ENCODE results near the gene PLA2G15.
A peak's percentile ranks its signal among the peaks of the same experiment; 100 is the strongest.

Gene PLA2G15

GRCh38 chr16:68232335-68232734 lies 12.8 kb upstream of the PLA2G15 start:
- no peak for DNase-seq (ENCODE audit: low read depth in 2 of 2)

- no peak for DNase-seq (ENCODE audit: low read depth in 2 of 2)
These were observed 11.9 kb upstream of the PLA2G15 start for GRCh38 chr16:68233085-68233834.

DNA sequence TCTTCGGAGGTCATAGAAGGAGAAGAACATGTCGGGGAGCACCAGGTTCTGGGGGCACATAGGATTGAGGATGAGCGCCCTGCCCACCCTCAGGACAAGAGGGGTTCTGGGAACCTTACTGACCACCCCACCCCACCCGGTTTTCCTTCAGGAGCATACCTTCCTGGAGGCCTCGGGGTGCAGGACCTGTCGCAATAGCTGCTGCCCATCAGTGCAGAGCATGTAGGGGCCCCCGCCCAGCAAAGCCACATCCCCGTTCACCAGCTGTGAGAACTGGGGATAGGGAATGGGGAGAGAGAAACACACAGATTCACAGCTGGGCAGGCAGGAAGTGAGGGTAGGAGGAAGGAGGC lies 11.4 kb upstream of the PLA2G15 start:
- DNase-seq (ENCODE audit: low read depth in 2 of 2): no peak

- no peak for DNase-seq (ENCODE audit: low read depth in 2 of 2)
These were observed 10.7 kb upstream of the PLA2G15 start for GRCh38 chr16:68234188-68235107.

DNA sequence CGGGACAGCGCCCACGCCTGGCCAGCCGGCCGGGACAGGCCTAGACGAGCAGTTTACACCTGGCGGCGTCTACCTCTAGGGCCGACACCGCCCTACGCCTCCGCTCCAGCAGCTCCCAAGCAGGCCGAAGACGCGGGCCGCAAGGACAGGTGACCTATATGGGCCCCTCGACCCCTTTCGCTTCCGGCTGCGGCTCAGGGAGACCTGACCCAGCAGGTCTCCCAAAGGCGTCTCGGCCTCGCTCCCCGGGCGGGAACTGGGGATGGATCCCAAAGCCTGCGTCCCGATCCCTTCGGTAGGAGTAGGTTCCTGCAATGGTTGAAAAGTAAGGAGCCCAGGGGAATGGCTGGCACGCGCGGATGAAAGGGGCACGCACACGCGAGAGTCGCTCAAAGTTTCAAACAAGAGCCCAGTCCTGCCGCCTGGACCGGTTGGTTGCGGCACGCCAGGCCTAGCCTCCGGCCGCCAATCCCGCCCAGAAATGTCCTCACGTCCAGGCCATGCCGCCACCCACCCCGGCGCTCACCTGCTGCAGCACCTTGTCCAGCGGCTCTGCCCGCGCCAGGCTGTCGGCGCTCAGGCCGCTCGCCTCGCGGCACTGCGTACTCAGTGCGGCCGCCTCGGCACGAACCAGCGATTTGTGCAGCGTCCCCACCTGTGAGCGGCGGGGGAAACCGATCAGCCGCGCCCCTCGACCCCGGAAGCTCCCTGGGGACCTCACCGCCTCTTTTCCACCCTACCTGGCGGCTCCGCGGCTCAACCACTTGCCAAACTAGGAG lies 9.9 kb upstream of the PLA2G15 start:
- no peak for DNase-seq (ENCODE audit: low read depth in 2 of 2)

DNA sequence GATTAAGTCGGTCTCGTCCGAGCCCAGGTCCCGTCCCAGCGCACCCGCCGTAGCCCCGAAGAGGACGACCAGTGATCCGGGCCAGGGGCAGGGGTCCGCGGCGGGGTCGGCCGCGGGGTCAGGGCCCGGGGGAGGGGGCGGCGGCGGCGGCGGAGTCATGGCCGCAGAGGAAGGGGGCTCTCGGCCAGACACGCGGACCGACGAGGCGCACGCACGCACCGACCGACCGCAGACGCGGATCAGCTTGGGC lies 9.4 kb upstream of the PLA2G15 start, which contains the start of gene ESRP2:
Gene ESRP2, minus strand, starts transcription at position 241 of the 250 bp plus-strand sequence. Its CDS starts 82 bp downstream, at position 159.
- DNase-seq (ENCODE audit: low read depth in 2 of 2): no peak

- no peak for DNase-seq (ENCODE audit: low read depth in 2 of 2)
These were observed 8.9 kb upstream of the PLA2G15 start for GRCh38 chr16:68236137-68236825.

DNA sequence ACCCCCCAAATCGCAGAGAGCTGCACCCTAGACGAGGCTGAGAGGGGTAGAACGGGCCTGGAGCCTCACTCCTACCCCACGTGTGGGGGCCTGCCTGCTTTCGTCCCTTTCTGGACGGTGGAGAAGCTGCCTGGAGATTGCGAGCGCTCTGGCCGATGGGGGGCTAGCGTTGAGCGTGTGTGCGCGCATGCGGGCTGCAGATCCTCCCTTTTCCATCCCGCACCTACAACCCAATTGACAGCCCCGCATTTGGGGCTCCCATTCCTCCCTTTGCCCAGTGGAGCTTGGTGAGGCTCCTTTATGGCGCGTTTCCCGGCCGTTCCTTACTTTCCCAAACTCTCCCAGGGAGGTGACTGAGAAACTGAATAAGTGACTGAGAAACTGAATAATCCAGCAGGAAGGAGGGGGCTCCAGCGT lies 8.3 kb upstream of the PLA2G15 start:
- no peak for DNase-seq (ENCODE audit: low read depth in 2 of 2)

DNA sequence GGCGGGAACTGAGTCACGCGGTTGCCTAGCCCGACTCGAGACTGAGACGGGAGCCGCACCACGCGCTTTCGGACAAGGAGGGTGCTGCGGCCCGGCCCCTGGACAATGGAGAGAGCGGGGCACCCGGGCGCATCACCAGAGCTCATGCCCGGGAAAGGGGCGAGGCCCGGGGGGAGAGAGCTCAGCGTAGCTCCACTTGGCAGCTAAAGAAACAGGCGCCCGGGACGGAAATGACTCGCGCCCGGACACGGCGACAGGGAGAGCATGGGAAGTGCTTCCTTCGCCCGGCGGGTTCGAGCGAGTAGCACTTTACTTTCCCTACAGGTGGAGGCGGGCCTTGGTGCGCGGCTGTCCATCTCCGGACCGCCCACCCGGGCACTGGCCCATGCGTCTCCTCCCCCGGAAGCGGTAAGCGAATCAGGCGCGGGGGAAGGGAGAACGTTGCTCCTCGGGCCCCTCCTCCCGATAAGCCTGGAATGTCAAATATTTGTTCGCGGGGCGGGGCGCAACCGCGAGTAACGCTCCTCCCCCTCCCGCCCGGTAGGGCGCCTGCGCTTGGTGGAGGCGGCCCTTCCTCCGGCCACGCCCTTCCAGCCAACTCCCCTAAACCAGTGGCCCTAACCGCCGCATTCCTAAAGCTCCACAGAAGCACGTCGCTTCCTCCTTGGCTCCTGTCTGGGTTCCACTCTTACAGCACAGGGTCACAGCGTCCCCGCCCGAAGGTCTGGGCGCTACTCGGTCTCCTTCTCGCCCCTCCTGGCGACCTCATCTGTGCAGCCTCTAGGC lies 7.7 kb upstream of the PLA2G15 start:
- DNase-seq (ENCODE audit: low read depth in 2 of 2): peak; percentile 87 to 88

DNA sequence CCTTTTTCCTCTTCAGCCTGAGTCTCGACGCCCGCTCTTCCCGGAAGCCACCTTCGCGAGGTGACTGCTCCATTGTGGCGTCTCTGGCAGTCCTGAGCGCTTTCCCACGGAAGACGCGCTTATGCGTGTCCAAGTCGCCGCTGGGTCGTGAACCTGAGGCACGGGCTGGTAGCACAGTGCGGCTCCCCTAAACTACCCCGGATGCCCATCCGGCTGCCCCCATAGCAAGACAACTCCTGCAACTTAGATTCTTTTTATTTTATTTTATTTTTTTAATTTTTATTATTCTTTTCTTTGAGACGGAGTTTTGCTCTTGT lies 7.2 kb upstream of the PLA2G15 start:
- DNase-seq (ENCODE audit: low read depth in 2 of 2): no peak

- DNase-seq (ENCODE audit: low read depth in 2 of 2): no peak
These were observed 3.1 kb upstream of the PLA2G15 start for GRCh38 chr16:68242085-68242484.

DNA sequence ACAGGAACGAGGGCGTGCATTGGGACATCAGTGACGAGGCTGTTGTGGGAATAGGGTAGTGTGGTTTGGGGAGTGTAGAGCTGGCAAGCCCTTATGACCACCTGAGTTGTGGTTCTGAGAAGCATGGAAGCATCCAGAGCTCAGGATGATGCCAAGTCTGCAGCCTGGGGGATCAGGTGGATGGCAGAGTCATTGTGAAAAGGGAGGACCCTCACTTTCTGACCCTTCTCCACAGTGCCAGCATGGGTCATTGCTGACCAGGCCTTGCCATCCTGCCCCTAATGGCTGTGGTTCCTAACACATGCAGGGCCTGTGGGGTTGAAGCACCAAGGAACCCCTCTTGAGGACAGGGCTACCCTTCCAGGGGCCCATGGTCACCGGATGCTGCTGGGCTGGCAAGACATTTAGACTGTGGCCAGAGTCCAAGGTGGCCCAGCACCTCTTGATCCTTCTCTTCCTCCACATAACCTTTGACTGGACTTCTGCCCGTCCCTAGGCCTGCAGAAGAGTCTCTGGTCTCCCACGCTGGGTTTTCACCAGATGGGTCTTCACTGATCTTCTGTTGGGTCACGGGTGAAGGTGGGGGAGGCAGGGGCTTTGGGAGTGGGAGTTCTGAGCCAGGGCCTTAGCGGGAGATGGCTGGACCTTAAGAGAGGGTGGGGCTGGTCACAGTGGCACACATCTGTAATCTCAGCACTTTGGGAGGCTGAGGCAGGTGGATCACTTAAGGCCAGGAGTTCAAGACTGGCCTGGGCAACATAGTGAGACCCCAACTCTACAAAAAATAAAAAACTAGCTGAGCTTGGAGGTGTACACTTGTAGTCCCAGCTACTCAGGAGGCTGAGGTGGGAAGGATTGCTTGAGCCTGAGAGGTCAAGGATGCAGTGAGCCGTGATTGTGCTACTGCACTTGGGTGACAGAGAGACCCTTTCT lies 2.0 kb upstream of the PLA2G15 start:
- no peak for DNase-seq (ENCODE audit: low read depth in 2 of 2)

DNA sequence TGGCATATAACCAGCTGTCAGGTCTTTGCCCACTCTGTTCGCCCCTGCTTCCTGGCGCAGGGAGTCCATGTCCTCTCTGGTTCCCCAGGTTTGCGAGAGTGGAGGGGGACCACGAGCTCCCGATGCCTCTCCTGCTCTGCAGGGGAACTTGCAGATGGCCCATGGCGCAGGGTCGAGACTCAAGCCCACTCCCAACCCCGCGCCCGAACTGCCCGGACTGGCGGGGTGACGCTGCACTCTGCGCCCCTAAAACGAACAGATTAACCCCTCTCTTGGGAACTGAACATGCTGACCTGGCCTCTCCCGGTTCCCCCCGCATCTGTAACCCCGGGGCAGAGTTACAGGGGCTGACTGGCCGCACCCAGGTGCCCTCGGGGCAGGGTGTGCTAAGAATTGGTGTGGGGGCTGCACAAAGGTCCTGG lies 681 bp upstream of the PLA2G15 start:
- no peak for DNase-seq (ENCODE audit: low read depth in 2 of 2)

DNA sequence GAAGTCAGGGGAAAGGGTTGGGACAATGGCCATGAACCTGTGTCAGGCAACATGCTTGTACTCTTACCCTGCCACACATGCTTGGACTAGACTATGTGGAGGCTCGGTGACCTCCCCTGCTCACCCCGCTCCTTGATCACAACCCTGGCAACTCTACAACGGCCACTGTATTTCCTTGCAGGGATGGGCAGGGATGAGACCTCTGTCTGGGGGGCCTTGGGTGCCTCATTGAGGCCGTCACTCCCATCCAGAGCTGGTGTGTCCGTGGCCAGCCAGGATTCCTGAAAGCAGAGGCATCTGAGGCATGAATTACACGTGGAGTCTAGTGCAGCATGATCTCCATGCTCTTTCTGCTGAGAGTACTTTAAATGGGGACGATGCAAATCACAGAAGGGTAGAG lies 948 bp downstream of the PLA2G15 start:
- DNase-seq (ENCODE audit: low read depth in 2 of 2): no peak

GRCh38 chr16:68246666-68247065 lies 1.5 kb downstream of the PLA2G15 start:
- no peak for DNase-seq (ENCODE audit: low read depth in 2 of 2)

GRCh38 chr16:68247400-68247799 lies 2.2 kb downstream of the PLA2G15 start:
- no peak for DNase-seq (ENCODE audit: low read depth in 2 of 2)

DNA sequence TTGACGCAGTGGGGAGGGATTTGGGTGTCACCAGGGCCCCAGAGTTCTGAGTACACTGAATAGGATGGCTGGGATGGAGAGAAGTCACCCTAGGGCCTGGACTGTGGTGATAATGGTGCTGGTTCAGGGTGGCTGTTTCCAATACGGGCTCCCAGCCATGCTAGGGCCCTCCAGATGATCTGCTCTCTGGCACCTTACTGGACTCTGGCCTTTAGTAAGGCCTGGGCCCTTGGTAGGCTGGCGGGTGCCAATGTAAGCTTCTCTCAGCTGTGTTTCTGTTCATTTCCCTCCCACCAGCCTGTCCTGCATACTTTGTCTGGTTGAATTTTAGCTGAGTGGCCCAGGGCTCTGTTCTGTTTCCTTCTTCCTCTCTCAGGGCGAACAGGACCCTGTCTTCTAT lies 2.8 kb downstream of the PLA2G15 start:
- DNase-seq (ENCODE audit: low read depth in 2 of 2): no peak

GRCh38 chr16:68249371-68249770 lies 4.2 kb downstream of the PLA2G15 start:
- DNase-seq (ENCODE audit: low read depth in 2 of 2): no peak

GRCh38 chr16:68250951-68251350 lies 5.8 kb downstream of the PLA2G15 start:
- DNase-seq (ENCODE audit: low read depth in 2 of 2): no peak

DNA sequence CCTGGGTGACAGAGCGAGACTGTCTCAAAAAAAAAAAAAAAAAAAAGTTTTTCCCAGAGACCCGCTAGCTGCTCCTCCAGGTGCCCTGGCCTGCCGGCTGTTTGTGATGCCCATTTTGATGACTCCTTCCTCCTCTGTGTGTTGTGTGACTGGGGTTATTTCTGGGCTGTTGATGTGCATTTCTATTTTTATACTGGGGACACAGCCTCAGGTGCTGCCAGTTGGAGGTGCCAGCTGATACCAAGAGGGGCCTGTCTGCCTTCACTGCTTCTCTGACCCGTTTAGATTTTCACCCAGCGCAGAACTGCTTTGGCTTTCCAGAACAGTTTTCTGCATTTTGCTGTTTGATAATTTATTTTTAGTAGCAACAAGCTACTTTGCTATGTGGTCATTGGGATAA lies 6.7 kb downstream of the PLA2G15 start:
- DNase-seq (ENCODE audit: low read depth in 2 of 2): no peak

All from activated CD4-positive, alpha-beta T cell treated with anti-CD3 and anti-CD28 coated beads for 24 hours (primary cell).